ENCODE results near the gene CDA.

CDA gene

DNA sequence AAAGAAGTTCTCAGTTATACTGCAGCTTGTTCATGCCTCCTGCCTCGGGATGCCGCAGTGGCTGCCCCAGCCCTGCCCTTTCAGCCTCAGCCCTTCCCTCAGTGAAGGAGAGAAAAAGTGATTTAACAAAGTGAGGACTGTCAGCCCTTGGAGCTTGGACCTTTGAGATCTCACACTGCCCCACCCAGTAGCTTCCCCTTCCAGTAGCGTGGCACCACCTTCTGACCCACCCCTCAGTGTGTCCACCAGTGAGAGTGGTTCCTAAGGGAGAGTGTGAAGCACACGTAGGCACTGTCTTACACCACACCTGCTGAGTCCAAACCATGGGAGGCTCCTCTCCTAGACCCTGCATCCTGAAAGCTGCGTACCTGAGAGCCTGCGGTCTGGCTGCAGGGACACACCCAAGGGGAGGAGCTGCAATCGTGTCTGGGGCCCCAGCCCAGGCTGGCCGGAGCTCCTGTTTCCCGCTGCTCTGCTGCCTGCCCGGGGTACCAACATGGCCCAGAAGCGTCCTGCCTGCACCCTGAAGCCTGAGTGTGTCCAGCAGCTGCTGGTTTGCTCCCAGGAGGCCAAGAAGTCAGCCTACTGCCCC, at the start of gene CDA:
CDA (plus strand) TSS at position 464 of the 592 bp plus-strand sequence; CDS start at position 497, 33 bp downstream.
- peak; percentile 79 for DNase-seq

- DNase-seq: no peak
Measured at GRCh38 chr1:20540281-20540680, 48.6 kb upstream of the CDA start.

- no peak for DNase-seq
Measured at GRCh38 chr1:20546637-20547036, 42.3 kb upstream of the CDA start.

- no peak for DNase-seq
Measured at GRCh38 chr1:20551161-20551560, 37.7 kb upstream of the CDA start.

DNA sequence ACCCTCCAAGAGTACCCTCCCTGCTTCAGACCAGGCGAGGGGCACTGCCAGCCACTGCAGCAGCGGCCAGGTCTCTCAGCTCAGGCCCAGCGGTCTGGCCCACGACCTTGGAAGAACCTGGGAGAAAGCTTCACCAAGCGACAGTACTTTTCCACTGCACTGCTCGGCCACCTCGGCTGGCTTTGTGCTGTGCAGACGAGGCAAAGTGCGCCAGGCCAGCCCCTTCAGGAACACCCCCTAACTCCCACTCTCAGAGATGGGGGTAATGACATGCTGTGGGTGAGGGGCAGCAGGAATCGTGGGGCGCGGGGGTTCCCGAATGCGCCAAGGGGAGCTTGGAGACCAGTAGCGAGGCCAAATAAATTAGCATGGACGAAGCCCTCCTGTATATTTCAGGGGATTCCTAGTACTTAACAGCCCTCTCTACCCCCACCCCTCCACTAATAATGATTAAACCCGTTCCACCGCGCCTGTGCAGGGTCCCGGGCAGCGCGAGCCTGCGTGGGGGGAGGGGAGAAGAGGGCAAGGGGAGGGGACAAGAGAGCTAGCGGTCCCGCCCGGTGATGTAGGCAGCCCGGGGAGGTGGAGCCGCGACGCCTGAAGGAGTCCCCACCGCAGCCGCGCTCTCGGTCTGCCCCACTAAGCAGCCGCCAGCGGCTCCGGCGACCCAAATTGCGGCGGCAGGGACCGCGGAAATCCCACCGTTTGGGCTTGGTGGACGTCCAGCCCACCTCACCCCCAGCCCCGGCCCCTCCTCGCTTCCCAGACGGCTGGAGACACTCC, 36.8 kb upstream of the CDA start, which contains the start of gene FAM43B:
FAM43B (plus strand) TSS at position 629 of the 783 bp plus-strand sequence. CDS start 401 bp downstream, outside the sequence.
- DNase-seq: no peak

- no peak for DNase-seq
Measured at GRCh38 chr1:20552728-20553445, 36.0 kb upstream of the CDA start.

DNA sequence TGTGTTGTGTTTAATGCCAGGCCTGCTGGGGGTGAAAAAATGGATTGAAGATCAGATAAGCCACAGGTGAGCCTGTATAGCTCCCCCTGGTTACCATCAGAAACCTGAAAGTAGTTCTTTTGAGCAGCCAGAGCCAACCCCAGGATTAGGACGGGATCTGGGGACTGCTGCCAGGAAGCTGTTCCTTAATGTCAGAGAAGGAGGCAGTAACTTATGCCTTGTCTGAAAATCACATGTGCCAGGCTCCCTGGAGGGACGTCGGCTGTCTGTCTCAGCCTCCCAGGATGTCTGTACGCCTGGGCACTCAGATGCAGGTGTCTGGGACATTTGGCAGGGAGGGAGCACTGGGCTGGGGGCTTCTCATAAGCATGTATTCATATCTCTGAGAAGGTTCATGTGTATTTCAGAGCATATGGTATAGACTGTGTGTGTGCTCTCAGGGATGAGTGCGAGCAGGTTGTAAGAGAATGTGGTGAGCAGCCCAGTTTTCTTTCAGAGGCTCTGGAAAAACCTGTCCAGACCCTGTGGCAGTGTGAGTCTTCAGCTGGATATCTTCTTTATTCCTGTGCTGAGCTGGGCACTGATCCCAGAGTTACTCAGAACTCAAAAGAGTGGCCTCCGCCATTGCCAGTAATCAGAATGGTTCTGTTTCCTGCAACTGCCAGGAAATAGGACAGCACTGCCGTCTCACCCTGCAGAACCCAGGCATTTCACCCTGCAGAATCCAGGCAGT, 33.7 kb upstream of the CDA start:
- DNase-seq: no peak

- no peak for DNase-seq
Measured at GRCh38 chr1:20555758-20556120, 33.2 kb upstream of the CDA start.

DNA sequence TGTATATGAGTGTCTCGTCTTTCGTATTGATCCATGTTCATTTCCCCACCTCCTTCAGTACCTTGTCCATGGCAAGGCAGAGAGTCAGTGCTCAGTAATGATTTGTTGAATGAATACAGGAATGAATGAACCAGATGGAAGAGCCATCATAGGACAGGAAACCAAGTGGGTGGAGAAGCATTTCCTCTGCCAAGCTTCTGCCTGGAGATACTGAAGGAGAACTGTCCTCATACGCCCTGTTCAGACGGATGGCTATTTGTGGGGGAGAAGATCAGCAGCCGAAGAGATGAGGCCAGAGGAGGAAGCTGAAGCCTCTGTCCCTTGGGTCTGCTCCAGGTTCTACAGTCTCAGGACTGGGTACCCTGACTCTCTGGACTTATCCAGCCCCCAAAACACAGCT, 30.7 kb upstream of the CDA start:
- peak; percentile 8 for DNase-seq

- no peak for DNase-seq
Measured at GRCh38 chr1:20560966-20561365, 27.9 kb upstream of the CDA start.

DNA sequence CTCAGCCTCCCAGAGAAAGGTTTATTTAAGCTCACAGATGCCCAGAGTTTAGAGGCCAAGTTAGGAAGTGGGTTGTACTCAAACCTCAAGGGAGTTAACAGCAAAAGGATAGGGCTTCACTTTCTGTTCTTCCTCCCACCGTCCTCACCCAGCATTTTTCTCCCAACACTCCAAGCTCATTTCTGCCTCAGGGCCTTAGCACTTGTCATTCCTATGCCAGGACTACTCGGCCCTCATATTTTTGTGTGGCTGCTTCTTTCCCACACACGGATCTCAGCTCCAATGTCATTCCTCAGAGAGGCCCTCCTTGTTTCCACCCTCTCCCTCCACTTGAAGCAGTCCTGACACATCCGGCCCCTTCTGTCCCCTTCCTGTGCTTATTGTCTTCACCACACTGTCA, 23.7 kb upstream of the CDA start:
- no peak for DNase-seq

- no peak for DNase-seq
Measured at GRCh38 chr1:20569523-20570098, 19.3 kb upstream of the CDA start.

DNA sequence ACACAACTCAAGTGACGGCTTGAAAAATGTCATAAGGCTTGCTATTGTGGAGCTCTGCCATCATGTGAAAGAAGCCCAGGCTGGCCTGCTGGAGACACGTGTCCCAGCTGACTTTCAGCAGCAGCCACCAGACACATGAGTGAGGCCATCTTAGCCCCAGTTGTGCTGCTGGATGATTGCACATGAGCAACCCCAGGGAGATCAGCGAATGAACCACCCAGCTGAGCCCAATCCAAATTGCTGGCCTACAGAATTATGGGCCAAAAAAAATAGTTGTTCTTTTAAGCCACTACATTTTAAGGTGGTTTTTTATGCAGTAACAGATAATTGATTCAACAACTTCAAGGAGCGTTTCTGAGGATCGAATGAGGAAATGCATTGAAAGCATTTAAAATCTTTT, 17.5 kb upstream of the CDA start:
- no peak for DNase-seq

DNA sequence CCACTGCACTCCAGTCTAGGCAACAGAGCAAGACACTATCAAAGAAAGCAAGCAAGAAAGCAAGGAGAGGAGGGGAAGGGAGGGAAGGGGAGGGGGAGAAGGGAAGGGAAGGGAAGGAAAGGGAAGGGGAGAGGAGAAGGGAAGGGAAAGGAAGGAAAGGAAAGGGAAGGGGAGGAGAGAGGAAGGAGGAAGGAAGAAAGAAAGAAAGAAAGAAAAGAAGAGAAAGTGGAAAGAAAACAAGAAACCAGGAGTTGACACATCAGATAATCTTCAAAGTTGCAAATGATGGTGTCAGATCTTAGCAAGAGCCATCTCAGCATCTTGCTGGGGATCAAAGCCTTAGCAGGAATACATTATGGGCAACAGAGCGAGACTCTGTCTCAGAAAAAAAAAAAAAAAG, 14.9 kb upstream of the CDA start:
- DNase-seq: no peak

DNA sequence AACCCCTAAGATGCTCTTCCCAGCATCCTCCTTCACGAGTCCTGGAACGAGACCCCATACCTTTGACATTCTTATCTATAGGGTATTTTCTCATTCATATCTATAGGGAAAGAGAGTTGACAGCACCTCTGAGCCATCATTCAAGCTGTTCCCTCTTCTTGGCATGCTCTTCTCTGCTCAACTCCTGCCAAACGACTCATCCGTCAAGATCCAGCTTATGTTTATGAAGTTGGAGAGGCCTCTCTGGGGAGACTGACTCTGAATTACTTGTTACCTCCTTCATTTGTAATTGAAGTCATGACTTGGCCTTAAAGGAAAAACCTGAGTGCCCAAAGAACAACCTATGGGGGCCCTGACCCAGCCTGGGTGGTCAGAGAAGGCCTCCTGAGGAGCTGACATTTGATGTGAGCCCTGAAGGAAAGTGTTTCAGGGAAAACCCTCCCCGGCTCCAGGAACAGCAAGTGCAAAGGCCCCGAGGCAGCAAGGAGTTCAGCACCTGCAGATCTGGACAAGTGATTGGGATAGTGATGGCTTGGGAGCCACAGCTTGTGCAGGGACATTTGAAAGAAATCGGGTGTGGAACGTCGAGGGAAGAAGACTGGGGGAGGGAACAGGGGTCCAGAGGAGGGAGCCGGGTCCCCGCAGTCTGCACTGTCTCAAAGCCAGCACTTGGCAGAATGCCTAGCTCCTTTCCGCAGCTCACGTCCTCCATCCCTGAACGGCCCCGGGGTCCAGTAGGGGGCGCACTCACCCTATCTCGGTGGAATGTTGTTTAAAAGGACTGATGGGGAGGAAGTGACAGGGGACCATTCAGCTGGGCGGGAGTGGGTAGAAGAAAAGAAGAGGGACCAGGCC, 14.0 kb upstream of the CDA start:
- DNase-seq: peak; percentile 87

DNA sequence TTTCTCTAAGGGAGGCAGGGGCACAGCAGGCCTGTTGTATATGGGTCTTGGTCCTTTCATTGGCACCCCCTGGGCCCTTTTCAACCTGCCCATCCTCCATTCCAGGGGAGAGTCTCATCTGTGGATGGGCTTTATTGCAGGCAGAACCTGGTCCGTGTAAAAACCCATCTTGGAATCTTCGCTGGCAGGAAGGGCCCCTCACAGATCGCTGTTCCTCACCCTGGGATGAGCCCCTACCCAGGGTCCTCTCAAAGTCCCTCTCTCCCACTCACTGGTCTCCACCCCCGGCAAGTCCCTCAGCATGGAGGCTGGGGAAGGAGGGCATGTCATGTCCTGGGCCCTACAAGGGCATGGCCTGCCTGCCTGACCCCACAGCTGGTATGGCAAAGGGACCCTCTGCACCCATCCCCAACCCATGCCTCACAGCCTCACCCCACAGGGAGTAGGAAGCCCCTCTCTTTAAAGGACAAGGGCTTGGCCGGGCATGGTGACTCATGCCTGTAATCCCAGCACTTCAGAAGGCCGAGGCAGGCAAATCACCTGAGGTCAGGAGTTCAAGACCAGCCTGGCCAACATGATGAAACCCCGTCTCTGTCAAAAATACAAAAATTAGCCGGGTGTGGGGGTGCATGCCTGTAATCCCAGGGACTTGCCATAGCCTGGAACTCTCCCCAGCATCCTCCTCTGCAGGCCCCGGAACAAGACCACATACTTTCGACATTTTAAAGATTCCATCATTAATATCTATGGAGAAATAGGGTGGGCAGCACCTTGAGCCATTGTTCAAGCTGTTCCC, 13.2 kb upstream of the CDA start:
- DNase-seq: no peak

DNA sequence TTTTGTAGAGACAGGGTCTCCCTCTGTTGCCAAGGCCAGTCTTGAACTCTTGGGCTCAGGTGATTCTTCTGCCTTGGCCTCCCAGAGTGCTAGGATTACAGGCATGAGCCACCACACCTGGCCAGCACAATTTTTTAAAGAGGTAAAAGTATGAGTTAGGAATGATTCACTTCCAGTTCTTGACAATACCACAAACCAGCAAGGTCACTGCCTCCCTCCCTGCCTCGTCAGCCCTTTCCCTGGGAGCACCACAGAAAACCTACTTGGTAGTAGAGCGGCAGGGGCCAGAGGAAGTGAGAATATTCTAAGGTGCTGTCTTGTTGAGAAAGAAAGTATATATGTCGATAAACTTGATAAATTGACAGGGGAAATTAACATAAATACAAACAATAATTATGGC, 10.8 kb upstream of the CDA start:
- DNase-seq: no peak

DNA sequence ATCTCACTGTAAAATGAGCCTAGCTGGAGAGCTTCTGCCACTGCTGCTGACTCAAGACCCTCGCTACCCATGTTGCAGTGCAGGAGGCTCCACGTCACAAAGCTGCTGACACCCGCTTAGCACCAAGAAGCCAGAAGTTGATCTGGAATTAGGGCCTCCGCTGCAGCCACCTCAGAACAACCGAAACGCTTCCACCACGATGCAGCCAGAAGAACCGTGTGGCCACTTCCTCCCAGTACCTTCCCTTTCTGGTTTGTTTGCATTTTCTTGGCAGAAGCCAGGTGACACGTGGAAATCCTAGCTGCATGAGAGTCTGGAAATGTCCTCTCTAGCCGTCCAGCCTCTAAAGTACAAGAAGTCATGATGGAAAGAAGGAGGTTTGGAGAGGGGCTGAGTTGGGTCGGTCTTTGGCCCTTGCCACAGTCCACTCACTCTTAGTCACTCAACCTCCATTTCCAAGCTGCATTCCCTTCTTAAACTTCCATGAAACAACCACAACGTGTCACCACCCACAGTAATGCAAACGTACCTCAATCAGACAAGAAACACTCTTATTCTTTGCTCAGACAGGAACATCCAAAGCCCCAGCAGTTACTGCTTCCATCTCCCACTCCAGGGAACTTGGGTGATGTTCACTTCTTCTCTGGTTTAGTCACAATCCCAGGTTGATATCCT, 10.0 kb upstream of the CDA start:
- no peak for DNase-seq

DNA sequence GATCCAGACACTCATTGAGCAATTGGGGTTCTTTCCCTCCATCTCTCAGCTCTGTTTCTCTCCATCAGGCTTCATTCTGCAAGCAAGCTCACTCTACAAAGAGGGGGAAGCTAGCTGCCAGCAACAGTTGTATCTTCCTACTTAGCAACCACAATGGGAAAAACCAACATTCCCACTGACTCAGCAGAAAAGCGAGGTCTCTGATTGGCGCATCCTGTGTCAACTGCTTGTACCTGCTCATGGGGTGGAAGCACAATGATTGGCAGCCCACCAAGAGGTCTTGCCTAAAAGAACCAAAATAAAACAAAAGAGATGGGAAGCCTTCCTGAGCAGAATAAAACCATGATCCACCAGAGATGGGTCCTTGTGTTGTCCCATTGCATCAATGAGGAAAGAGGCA, 4.0 kb upstream of the CDA start:
- DNase-seq: peak; percentile 55

GRCh38 chr1:20586953-20587660, 1.8 kb upstream of the CDA start:
- peak; percentile 55 for DNase-seq
